Prostate gland (tissue), 2 donors: ENCODE data around the gene CYP4F8. TPM values are rescaled to one million over a fixed set of nuclear protein-coding genes. Genes with fewer than 3 reads are reported as not detected.
"Not testable (repeated sequence)": the region's sequence is repeated elsewhere in the genome, so short reads cannot be mapped to it uniquely, and the experiment has no call there.

Experiments used
- DNase-seq: peaks from one replicate; pipeline ENCODE4 v3.0.0-alpha.2; 2019; ENCODE audit warnings: low spot score
- H3K27ac ChIP-seq, 2 donors: fragments of 200-600 bp; sonication (generic); 2 replicates each; pipeline ENCODE4 v1.5.1; 2017 to 2019
- H3K27me3 ChIP-seq: fragments of 200-600 bp; sonication (generic); replicated peaks from 2 replicates; pipeline ENCODE4 v1.5.1; 2019; ENCODE audit not compliant: insufficient read depth
- H3K36me3 ChIP-seq, 2 donors: fragments of 200-600 bp; sonication (generic); 1 replicate in 1 of 2; 2 replicates in 1 of 2; pipeline versions ENCODE4 v1.5.1 to v1.8.1; 2017 to 2019
- H3K4me1 ChIP-seq: fragments of 200-600 bp; sonication (generic); replicated peaks from 2 replicates; pipeline ENCODE4 v1.5.1; 2019
- H3K4me3 ChIP-seq, 2 donors: fragments of 200-600 bp; sonication (generic); 2 replicates each; pipeline ENCODE4 v1.5.1; 2017 to 2019
- H3K9me3 ChIP-seq: fragments of 200-600 bp; sonication (generic); 2 replicates; pipeline ENCODE4 v1.5.1; 2017
- CTCF ChIP-seq, 4 experiments: fragments of 200-600 bp in 2 of 4; fragments of 450-650 bp in 2 of 4; sonication (generic) in 2 of 4; IDR thresholded peaks; 1 replicate in 3 of 4; 2 replicates in 1 of 4; pipeline ENCODE4 v1.5.1; 2016 to 2019; ENCODE audit warnings: antibody characterized with exemption in 4 of 4, mild to moderate bottlenecking in 2 of 4, moderate library complexity in 2 of 4
- POLR2A ChIP-seq: fragments of 450-650 bp; IDR thresholded peaks from one replicate; pipeline ENCODE4 v1.6.1; 2016; ENCODE audit warnings: antibody characterized with exemption, mild to moderate bottlenecking
- POLR2AphosphoS5 ChIP-seq: sonication (generic); formaldehyde crosslinking; IDR thresholded peaks from one replicate; pipeline ENCODE4 v1.6.1; 2017; ENCODE audit warnings: antibody characterized with exemption
- WGBS: methylation state at CpG from one replicate; pipeline ENCODE4 v1.1.5; 2018; 5-methylcytosine and 5-hydroxymethylcytosine counted together
- intact Hi-C: fragments of 100-400 bp; cut with DNase I; formaldehyde crosslinking; loops from one replicate; pipeline ENCODE4 v1.14.2; 2022
- total RNA-seq, 2 donors: library from RNA; depleted of rRNA; stranded (reverse); fragments of >200 nt; gene quantifications; one replicate each; pipeline ENCODE4 v1.1.0, GENCODE V29; 2016

CYP4F8 gene
- total RNA-seq, 2 donors from 2014 or later = 14.9 to 67.3 TPM

GRCh38 chr19:15644066-15644741 lies 29.2 kb downstream of the CYP4F8 start:
- Histone ChIP-seq H3K4me1 (no peaks in the 10 kb centered on the region), H3K4me3 (no peak overlapping the region), H3K9me3 (no peaks in the 10 kb centered on the region), H3K27ac (no peak overlapping the region), H3K36me3 (no peaks in the 10 kb centered on the region), H3K27me3 (no peaks in the 10 kb centered on the region)
- TF ChIP-seq POLR2A = no peak
- TF ChIP-seq CTCF (IDR thresholded peaks at IDR 0.05) = no peak
- no peak for TF ChIP-seq POLR2AphosphoS5
- 80% methylated on average over 3 of the region's 3 CpGs for WGBS
- no peak for DNase-seq
- intact Hi-C loops = no loop called here

GRCh38 chr19:15644816-15645215 lies 29.8 kb downstream of the CYP4F8 start:
- 71% methylated on average over 3 of the region's 3 CpGs for WGBS
- Histone ChIP-seq H3K4me1 (no peaks in the 10 kb centered on the region), H3K9me3 (no peaks in the 10 kb centered on the region), H3K27me3 (no peaks in the 10 kb centered on the region), H3K27ac (no peak overlapping the region), H3K4me3 (no peak overlapping the region), H3K36me3 (no peaks in the 10 kb centered on the region)
- intact Hi-C loops = no loop called here
- DNase-seq = no peak
- TF ChIP-seq CTCF (IDR thresholded peaks at IDR 0.05) (no peak), POLR2AphosphoS5 (no peak), POLR2A (no peak)

GRCh38 chr19:15649526-15649925 lies 34.5 kb downstream of the CYP4F8 start:
- DNase-seq = no peak
- H3K27ac ChIP-seq = no peak overlapping the region
- H3K27me3 ChIP-seq = no peaks in the 10 kb centered on the region
- H3K4me1 ChIP-seq = no peaks in the 10 kb centered on the region
- H3K4me3 ChIP-seq = no peak overlapping the region
- 54% methylated on average over 2 of the region's 2 CpGs for WGBS
- intact Hi-C loops = no loop called here
- H3K36me3 ChIP-seq = no peaks in the 10 kb centered on the region
- no peak for TF ChIP-seq CTCF (IDR thresholded peaks at IDR 0.05)
- no peak for TF ChIP-seq POLR2A
- TF ChIP-seq POLR2AphosphoS5 = no peak
- H3K9me3 ChIP-seq = no peaks in the 10 kb centered on the region

GRCh38 chr19:15650123-15650522 lies 35.1 kb downstream of the CYP4F8 start:
- H3K27ac ChIP-seq, H3K36me3 ChIP-seq, H3K4me1 ChIP-seq, H3K9me3 ChIP-seq, intact Hi-C loops, DNase-seq, H3K4me3 ChIP-seq, H3K27me3 ChIP-seq: not testable (repeated sequence)

GRCh38 chr19:15651791-15652190 lies 36.8 kb downstream of the CYP4F8 start:
- TF ChIP-seq POLR2A = no peak
- no peaks in the 10 kb centered on the region for H3K4me1 ChIP-seq
- no peak for DNase-seq
- no peaks in the 10 kb centered on the region for H3K36me3 ChIP-seq
- H3K9me3 ChIP-seq = no peaks in the 10 kb centered on the region
- WGBS = 62% methylated on average over 3 of the region's 3 CpGs
- no peak overlapping the region for H3K4me3 ChIP-seq
- intact Hi-C loops = no loop called here
- no peak overlapping the region for H3K27ac ChIP-seq
- H3K27me3 ChIP-seq = no peaks in the 10 kb centered on the region

- H3K9me3 ChIP-seq = no peaks in the 10 kb centered on the region
- intact Hi-C loops = no loop called here
- DNase-seq = no peak
- TF ChIP-seq POLR2A = no peak
- no peak for TF ChIP-seq POLR2AphosphoS5
- TF ChIP-seq CTCF (IDR thresholded peaks at IDR 0.05) = no peak
- H3K27me3 ChIP-seq = no peaks in the 10 kb centered on the region
- H3K27ac ChIP-seq = no peak overlapping the region
- H3K4me1 ChIP-seq = no peaks in the 10 kb centered on the region
- H3K36me3 ChIP-seq = no peaks in the 10 kb centered on the region
- 63% methylated on average over 8 of the region's 8 CpGs for WGBS
- H3K4me3 ChIP-seq = no peak overlapping the region
These were observed 37.7 kb downstream of the CYP4F8 start for GRCh38 chr19:15652559-15653278.
